Stimulated activated CD8-positive, alpha-beta memory T cell treated with anti-CD3 and anti-CD28 coated beads, Interleukin-12 subunit alpha, Interleukin-12 subunit beta, amount 100 ng/mL, for 24 hours (primary cell): ENCODE measurements around the gene POLN.
"Not testable (repeated sequence)": the region's sequence is repeated elsewhere in the genome, so short reads cannot be mapped to it uniquely, and the experiment has no call there.

Source experiments
- DNase-seq: peaks from one replicate; pipeline ENCODE4 v3.0.0-alpha.2; 2020; ENCODE audit errors: extremely low read depth

POLN gene

GRCh38 chr4:2166253-2166652, 75.7 kb downstream of the POLN start:
- DNase-seq, result no peak

GRCh38 chr4:2165391-2165790, 76.5 kb downstream of the POLN start:
- DNase-seq, result no peak

GRCh38 chr4:2163311-2163821, 78.6 kb downstream of the POLN start:
- DNase-seq, result no peak

GRCh38 chr4:2161092-2161703, 80.7 kb downstream of the POLN start:
- not testable (repeated sequence) for DNase-seq

- no peak for DNase-seq
Measured at GRCh38 chr4:2159931-2160330, 82.0 kb downstream of the POLN start.

- no peak for DNase-seq
Measured at GRCh38 chr4:2155246-2155645, 86.7 kb downstream of the POLN start.

- no peak for DNase-seq
Measured at GRCh38 chr4:2154215-2154740, 87.6 kb downstream of the POLN start.

GRCh38 chr4:2151544-2151943, 90.4 kb downstream of the POLN start:
- DNase-seq, result no peak

- no peak for DNase-seq
Measured at GRCh38 chr4:2150076-2150475, 91.8 kb downstream of the POLN start.

GRCh38 chr4:2142630-2143427, 99.1 kb downstream of the POLN start:
- no peak for DNase-seq

- no peak for DNase-seq
Measured at GRCh38 chr4:2141762-2142451, 100.0 kb downstream of the POLN start.

GRCh38 chr4:2141022-2141761, 100.7 kb downstream of the POLN start:
- DNase-seq, result no peak

- no peak for DNase-seq
Measured at GRCh38 chr4:2138846-2139500, 102.9 kb downstream of the POLN start.

GRCh38 chr4:2136726-2137125, 105.2 kb downstream of the POLN start:
- no peak for DNase-seq

- DNase-seq, result no peak
Measured at GRCh38 chr4:2135083-2135482, 106.8 kb downstream of the POLN start.

- DNase-seq, result no peak
Measured at GRCh38 chr4:2132438-2132837, 109.5 kb downstream of the POLN start.

GRCh38 chr4:2127609-2128332, 114.2 kb downstream of the POLN start:
- no peak for DNase-seq

GRCh38 chr4:2126309-2127043, 115.4 kb downstream of the POLN start:
- DNase-seq, result no peak

GRCh38 chr4:2125831-2126230, 116.1 kb downstream of the POLN start:
- no peak for DNase-seq

- DNase-seq, result no peak
Measured at GRCh38 chr4:2125023-2125422, 116.9 kb downstream of the POLN start.
